ENCODE measurements around the gene PITPNC1. TPM values are rescaled to one million over a fixed set of nuclear protein-coding genes. Genes with fewer than 3 reads are reported as not detected.
"Not testable (repeated sequence)": the region's sequence is repeated elsewhere in the genome, so short reads cannot be mapped to it uniquely, and the experiment has no call there.

PITPNC1 gene
- total RNA-seq, 4 donors from 2014 or later, result 1.6 to 6.0 (median 3.2) TPM

GRCh38 chr17:67718325-67718941, 341.4 kb downstream of the PITPNC1 start:
- DNase-seq (ENCODE audit: low spot score in 2 of 2), result no peak
- under 1% methylated on average over 14 of the region's 16 CpGs for WGBS
- Histone ChIP-seq H3K4me3 (peak overlapping the region; percentile 98), H3K36me3 (peaks cover 25% of the 10 kb centered on the region), H3K9me3 (no peaks in the 10 kb centered on the region), H3K27ac (peak overlapping the region; percentile 98), H3K27me3 (no peaks in the 10 kb centered on the region), H3K4me1 (peaks cover 23% of the 10 kb centered on the region)
- TF ChIP-seq POLR2A (IDR thresholded peaks at IDR 0.05) (no peak), POLR2AphosphoS5 (IDR thresholded peaks at IDR 0.05) (no peak), CTCF (IDR thresholded peaks at IDR 0.05) (no peak), EP300 (IDR thresholded peaks at IDR 0.05) (no peak)

- Histone ChIP-seq H3K4me1 (no peaks in the 10 kb centered on the region), H3K27me3 (no peaks in the 10 kb centered on the region), H3K27ac (no peak overlapping the region), H3K36me3 (peaks cover 90% of the 10 kb centered on the region), H3K9me3 (no peaks in the 10 kb centered on the region), H3K4me3 (no peak overlapping the region)
- TF ChIP-seq CTCF (IDR thresholded peaks at IDR 0.05) (no peak), POLR2AphosphoS5 (IDR thresholded peaks at IDR 0.05) (no peak), POLR2A (IDR thresholded peaks at IDR 0.05) (no peak), EP300 (IDR thresholded peaks at IDR 0.05) (no peak)
- WGBS, result 90% methylated on average over 4 of the region's 4 CpGs
- no peak for DNase-seq (ENCODE audit: low spot score in 2 of 2)
Observed at GRCh38 chr17:67725373-67725791, 348.3 kb downstream of the PITPNC1 start.

GRCh38 chr17:67725807-67726206, 348.7 kb downstream of the PITPNC1 start:
- Histone ChIP-seq H3K27ac (no peak overlapping the region), H3K4me1 (no peaks in the 10 kb centered on the region), H3K36me3 (peaks cover 90% of the 10 kb centered on the region), H3K4me3 (no peak overlapping the region), H3K27me3 (no peaks in the 10 kb centered on the region), H3K9me3 (no peaks in the 10 kb centered on the region)
- 93% methylated on average over 4 of the region's 4 CpGs for WGBS
- TF ChIP-seq CTCF (IDR thresholded peaks at IDR 0.05), result no peak
- TF ChIP-seq POLR2AphosphoS5 (IDR thresholded peaks at IDR 0.05), result no peak
- no peak for TF ChIP-seq POLR2A (IDR thresholded peaks at IDR 0.05)
- TF ChIP-seq EP300 (IDR thresholded peaks at IDR 0.05), result no peak
- DNase-seq (ENCODE audit: low spot score in 2 of 2), result no peak

GRCh38 chr17:67727152-67728039, 350.3 kb downstream of the PITPNC1 start:
- not testable (repeated sequence) for H3K9me3 ChIP-seq; H3K4me1 ChIP-seq; H3K4me3 ChIP-seq; DNase-seq (ENCODE audit: low spot score in 2 of 2); H3K27me3 ChIP-seq; H3K27ac ChIP-seq
- H3K36me3 ChIP-seq, result peaks cover 88% of the 10 kb centered on the region
- 96% methylated on average over 15 of the region's 15 CpGs for WGBS

GRCh38 chr17:67729903-67730302, 352.8 kb downstream of the PITPNC1 start:
- Histone ChIP-seq H3K27ac (no peak overlapping the region), H3K4me1 (no peaks in the 10 kb centered on the region), H3K27me3 (no peaks in the 10 kb centered on the region), H3K4me3 (no peak overlapping the region), H3K9me3 (no peaks in the 10 kb centered on the region), H3K36me3 (peaks cover 79% of the 10 kb centered on the region)
- no peak for TF ChIP-seq CTCF (IDR thresholded peaks at IDR 0.05)
- TF ChIP-seq EP300 (IDR thresholded peaks at IDR 0.05), result no peak
- no peak for TF ChIP-seq POLR2AphosphoS5 (IDR thresholded peaks at IDR 0.05)
- no peak for TF ChIP-seq POLR2A (IDR thresholded peaks at IDR 0.05)
- 88% methylated on average over 6 of the region's 6 CpGs for WGBS
- no peak for DNase-seq (ENCODE audit: low spot score in 2 of 2)

Data from suprapubic skin (tissue), 4 donors.